CD14-positive monocyte (primary cell): ENCODE results near the gene MYO3B. TPM values are rescaled to one million over a fixed set of nuclear protein-coding genes. Genes with fewer than 3 reads are reported as not detected.

ENCODE experiments used
- DNase-seq, 3 donors: peaks; one replicate each; pipeline ENCODE4 v3.0.0-alpha.2; 2011 to 2022
- H2AFZ ChIP-seq: 2 replicates; pipeline ENCODE4 v1.6.0; 2012; ENCODE audit warnings: mild to moderate bottlenecking, low read depth, low read length, inconsistent platforms; ENCODE audit not compliant: insufficient read depth, poor library complexity, severe bottlenecking
- H3K27ac ChIP-seq, 2 donors: 1 replicate in 1 of 2; 2 replicates in 1 of 2; pipeline ENCODE4 v1.5.1; 2012 to 2013; ENCODE audit warnings: low read length in 2 of 2, control low read depth in 1 of 2, inconsistent platforms in 1 of 2, low read depth in 1 of 2, mild to moderate bottlenecking in 1 of 2
- H3K27me3 ChIP-seq, 2 donors: one replicate each; pipeline versions ENCODE4 v1.6.0 to v1.6.1; 2011 to 2013; ENCODE audit warnings: low read length in 2 of 2; ENCODE audit not compliant: control insufficient read depth in 2 of 2, insufficient read depth in 2 of 2
- H3K36me3 ChIP-seq, 2 donors: replicated peaks in 1 of 2; 1 replicate in 1 of 2; 2 replicates in 1 of 2; pipeline versions ENCODE4 v1.5.1 to v1.6.1; 2012 to 2013; ENCODE audit warnings: low read length in 2 of 2, control low read depth in 1 of 2, inconsistent platforms in 1 of 2, mild to moderate bottlenecking in 1 of 2; ENCODE audit not compliant: insufficient read depth in 2 of 2, control insufficient read depth in 1 of 2
- H3K4me1 ChIP-seq, 2 donors: 1 replicate in 1 of 2; 2 replicates in 1 of 2; pipeline versions ENCODE4 v1.5.1 to v1.6.1; 2012 to 2013; ENCODE audit warnings: low read length in 2 of 2, control low read depth in 1 of 2, inconsistent platforms in 1 of 2, mild to moderate bottlenecking in 1 of 2, moderate library complexity in 1 of 2; ENCODE audit not compliant: insufficient read depth in 2 of 2, control insufficient read depth in 1 of 2
- H3K4me2 ChIP-seq: replicated peaks from 2 replicates; pipeline ENCODE3; 2012; ENCODE audit warnings: low read length, moderate library complexity, mild to moderate bottlenecking; ENCODE audit not compliant: poor library complexity, severe bottlenecking; ENCODE audit errors: extremely low read depth
- H3K4me3 ChIP-seq, 3 experiments: fragments of 200-600 bp in 1 of 3; sonication (generic) in 1 of 3; replicated peaks in 1 of 3; 1 replicate in 2 of 3; 2 replicates in 1 of 3; pipeline ENCODE4 v1.5.1; 2011 to 2013; ENCODE audit warnings: low read length in 3 of 3, mild to moderate bottlenecking in 3 of 3, control low read depth in 2 of 3, low read depth in 2 of 3, inconsistent platforms in 1 of 3, moderate library complexity in 1 of 3
- H3K79me2 ChIP-seq: 2 replicates; pipeline ENCODE4 v1.6.0; 2012; ENCODE audit warnings: mild to moderate bottlenecking, control low read depth, inconsistent platforms, low read length, moderate library complexity; ENCODE audit not compliant: insufficient read depth
- H3K9ac ChIP-seq: 2 replicates; pipeline ENCODE4 v1.6.0; 2017; ENCODE audit warnings: low read length, mild to moderate bottlenecking; ENCODE audit not compliant: insufficient read depth, poor library complexity, severe bottlenecking
- H3K9me3 ChIP-seq, 2 donors: replicated peaks in 1 of 2; 1 replicate in 1 of 2; 2 replicates in 1 of 2; pipeline versions ENCODE4 v1.5.1 to v1.6.1; 2012 to 2013; ENCODE audit warnings: low read length in 2 of 2, control low read depth in 1 of 2; ENCODE audit not compliant: control insufficient read depth in 1 of 2, insufficient read depth in 1 of 2
- H4K20me1 ChIP-seq: 2 replicates; pipeline ENCODE4 v1.6.0; 2012; ENCODE audit warnings: mild to moderate bottlenecking, low read length, control low read depth, moderate library complexity; ENCODE audit not compliant: insufficient read depth
- H3K27ac Mint-ChIP-seq, 7 donors: one replicate each; pipeline ENCODE4 v1.8.0; 2020; ENCODE audit warnings: mild to moderate bottlenecking in 7 of 7, mixed read lengths in 7 of 7, moderate library complexity in 6 of 7, inconsistent platforms in 2 of 7
- H3K27me3 Mint-ChIP-seq, 3 donors: one replicate each; pipeline ENCODE4 v1.8.0; 2021 to 2022; ENCODE audit warnings: low read depth in 3 of 3, mild to moderate bottlenecking in 3 of 3, mixed read lengths in 3 of 3, moderate library complexity in 3 of 3, inconsistent platforms in 1 of 3
- H3K36me3 Mint-ChIP-seq, 2 donors: one replicate each; pipeline ENCODE4 v1.8.0; 2020; ENCODE audit warnings: mixed read lengths in 2 of 2, inconsistent platforms in 1 of 2, mild to moderate bottlenecking in 1 of 2
- H3K4me1 Mint-ChIP-seq: one replicate; pipeline ENCODE4 v1.8.0; 2020; ENCODE audit warnings: mild to moderate bottlenecking, mixed read lengths
- H3K4me3 Mint-ChIP-seq, 2 donors: one replicate each; pipeline ENCODE4 v1.8.0; 2020; ENCODE audit warnings: mild to moderate bottlenecking in 2 of 2, mixed read lengths in 2 of 2, moderate library complexity in 1 of 2
- H3K9me3 Mint-ChIP-seq, 7 donors: one replicate each; pipeline ENCODE4 v1.8.0; 2020 to 2022; ENCODE audit warnings: mixed read lengths in 7 of 7, mild to moderate bottlenecking in 6 of 7, moderate library complexity in 6 of 7, inconsistent platforms in 2 of 7
- CTCF ChIP-seq: fragments of 200-600 bp; IDR thresholded peaks from one replicate; pipeline ENCODE4 v1.8.0; 2022; ENCODE audit warnings: antibody characterized with exemption, mild to moderate bottlenecking
- WGBS: methylation state at CpG from one replicate; pipeline ENCODE4 v1.1.5; 2013; ENCODE audit warnings: missing lambda C conversion rate; ENCODE audit not compliant: insufficient coverage; 5-methylcytosine and 5-hydroxymethylcytosine counted together
- intact Hi-C, 2 donors: fragments of 100-400 bp; cut with micrococcal nuclease; formaldehyde crosslinking; loops; one replicate each; pipeline versions ENCODE4 v1.15.0 to v1.15.1; 2023
- polyA plus RNA-seq, 3 donors: library from polyadenylated mRNA; depleted of rRNA in 1 of 3; unstranded in 2 of 3; stranded (reverse) in 1 of 3; fragments of 300-500 nt in 2 of 3; fragments of >200 nt in 1 of 3; fragmentation: Illumina TruSeq in 2 of 3; gene quantifications; 1 replicate in 2 of 3; 2 replicates in 1 of 3; pipeline ENCODE4 v1.2.3, GENCODE V29; 2012 to 2021

The MYO3B gene
- polyA plus RNA-seq, 3 donors, result not detected

- Histone ChIP-seq H3K79me2 (no peaks in the 10 kb centered on the region), H3K4me1 (no peaks in the 10 kb centered on the region), H4K20me1 (no peaks in the 10 kb centered on the region), H3K9me3 (no peaks in the 10 kb centered on the region), H3K27ac (no peak overlapping the region), H2AFZ (no peak overlapping the region), H3K4me3 (no peak overlapping the region), H3K27me3 (peaks cover 0 to 3% of the 10 kb centered on the region in 2 donors), H3K36me3 (no peaks in the 10 kb centered on the region), H3K4me2 (no peak overlapping the region), H3K9ac (no peak overlapping the region)
- no peak overlapping the region for H3K27ac Mint-ChIP-seq
- no peak for TF ChIP-seq CTCF
- H3K4me1 Mint-ChIP-seq, result no peaks in the 10 kb centered on the region
- DNase-seq, result no peak
- no peak overlapping the region for H3K4me3 Mint-ChIP-seq
- no CpG with 5 or more reads among the region's 2 CpGs for WGBS
- H3K9me3 Mint-ChIP-seq, result no peaks in the 10 kb centered on the region
- H3K27me3 Mint-ChIP-seq, result peaks cover 2 to 13% (median 7%) of the 10 kb centered on the region in 3 donors
- H3K36me3 Mint-ChIP-seq, result no peaks in the 10 kb centered on the region
- intact Hi-C loops, result no loop called here
Measured at GRCh38 chr2:170428868-170429267, 250.9 kb downstream of the MYO3B start.

- Mint-ChIP-seq H3K4me1 (no peaks in the 10 kb centered on the region), H3K27ac (no peak overlapping the region), H3K4me3 (no peak overlapping the region), H3K9me3 (peaks cover 0 to 2% (median 0%) of the 10 kb centered on the region in 7 donors), H3K27me3 (peaks cover 7 to 13% (median 9%) of the 10 kb centered on the region in 3 donors), H3K36me3 (no peaks in the 10 kb centered on the region)
- no peaks in the 10 kb centered on the region for H3K79me2 ChIP-seq
- no peak overlapping the region for H2AFZ ChIP-seq
- intact Hi-C loops, result no loop called here
- H3K9ac ChIP-seq, result no peak overlapping the region
- no peak overlapping the region for H3K4me3 ChIP-seq
- no peaks in the 10 kb centered on the region for H3K36me3 ChIP-seq
- WGBS, result no CpG with 5 or more reads among the region's 4 CpGs
- no peaks in the 10 kb centered on the region for H3K4me1 ChIP-seq
- no peak overlapping the region for H3K4me2 ChIP-seq
- no peaks in the 10 kb centered on the region for H4K20me1 ChIP-seq
- DNase-seq, result no peak
- H3K9me3 ChIP-seq, result no peaks in the 10 kb centered on the region
- H3K27me3 ChIP-seq, result peaks cover 3 to 8% of the 10 kb centered on the region in 2 donors
- no peak overlapping the region for H3K27ac ChIP-seq
- no peak for TF ChIP-seq CTCF
Measured at GRCh38 chr2:170432823-170433222, 254.9 kb downstream of the MYO3B start.
